Loucy (cell line): ENCODE results near the gene MEGF6.

Source experiments
- H2AFZ ChIP-seq: fragments of 200-600 bp; sonication (generic); 2 replicates; pipeline ENCODE4 v1.6.0; 2016; ENCODE audit warnings: antibody characterized with exemption, mild to moderate bottlenecking, low read length, moderate library complexity
- H3F3A ChIP-seq: fragments of 200-600 bp; 2 replicates; pipeline ENCODE4 v1.6.0; 2016; ENCODE audit warnings: antibody characterized with exemption, low read depth, mild to moderate bottlenecking
- H3K27me3 ChIP-seq: fragments of 200-600 bp; sonication (generic); 2 replicates; pipeline ENCODE4 v1.6.1; 2014; ENCODE audit warnings: low read length, mild to moderate bottlenecking; ENCODE audit not compliant: insufficient read depth, poor library complexity, severe bottlenecking
- H3K36me3 ChIP-seq: fragments of 200-600 bp; sonication (generic); 2 replicates; pipeline ENCODE4 v1.6.1; 2016; ENCODE audit warnings: low read length; ENCODE audit not compliant: insufficient read depth
- H3K4me1 ChIP-seq: fragments of 200-600 bp; sonication (generic); 2 replicates; pipeline ENCODE4 v1.5.1; 2014; ENCODE audit warnings: low read length, mild to moderate bottlenecking; ENCODE audit not compliant: insufficient read depth, poor library complexity, severe bottlenecking
- H3K4me2 ChIP-seq: fragments of 200-600 bp; sonication (generic); 2 replicates; pipeline ENCODE4 v1.6.0; 2014; ENCODE audit warnings: antibody characterized with exemption, low read length, low read depth, mild to moderate bottlenecking; ENCODE audit not compliant: poor library complexity, severe bottlenecking
- H3K4me3 ChIP-seq: fragments of 200-600 bp; sonication (generic); 2 replicates; pipeline ENCODE4 v1.5.1; 2014; ENCODE audit warnings: low read length, mild to moderate bottlenecking, mixed read lengths; ENCODE audit not compliant: poor library complexity, severe bottlenecking
- H3K79me2 ChIP-seq: fragments of 200-600 bp; sonication (generic); 2 replicates; pipeline ENCODE4 v1.6.1; 2014; ENCODE audit warnings: low read length; ENCODE audit not compliant: insufficient read depth
- H3K9ac ChIP-seq: fragments of 200-600 bp; sonication (generic); 2 replicates; pipeline ENCODE4 v1.6.0; 2014; ENCODE audit warnings: mild to moderate bottlenecking, low read depth, low read length, moderate library complexity; ENCODE audit not compliant: poor library complexity, severe bottlenecking
- H3K9me2 ChIP-seq: fragments of 200-600 bp; sonication (generic); replicated peaks from 2 replicates; pipeline ENCODE4 v1.6.1; 2016; ENCODE audit warnings: low read depth, low read length, mixed read lengths
- H3K9me3 ChIP-seq: fragments of 200-600 bp; sonication (generic); 2 replicates; pipeline ENCODE4 v1.6.1; 2014; ENCODE audit warnings: mild to moderate bottlenecking, antibody characterized with exemption, low read length, low read depth; ENCODE audit not compliant: insufficient read depth
- H4K20me1 ChIP-seq: fragments of 200-600 bp; sonication (generic); 2 replicates; pipeline ENCODE4 v1.6.0; 2014; ENCODE audit warnings: antibody characterized with exemption, low read length, mild to moderate bottlenecking; ENCODE audit not compliant: insufficient read depth, poor library complexity, severe bottlenecking
- CTCF ChIP-seq: fragments of 200-600 bp; sonication (generic); conservative IDR thresholded peaks from 2 replicates; pipeline ENCODE4 v1.5.1; 2014; ENCODE audit warnings: mild to moderate bottlenecking, antibody characterized with exemption, low read length
- EZH2phosphoT487 ChIP-seq: fragments of 200-600 bp; IDR thresholded peaks from 2 replicates; pipeline ENCODE4 v1.6.1; 2018; ENCODE audit warnings: antibody characterized with exemption, mild to moderate bottlenecking, moderate library complexity, borderline replicate concordance

MEGF6 gene

GRCh38 chr1:3599816-3600215 is 11.5 kb downstream of the MEGF6 start:
- peaks cover 38% of the 10 kb centered on the region for H3K4me1 ChIP-seq
- H3K9me3 ChIP-seq = no peaks in the 10 kb centered on the region
- no peaks in the 10 kb centered on the region for H3K9me2 ChIP-seq
- H3K4me3 ChIP-seq = peak overlapping the region; percentile 63
- no peak for TF ChIP-seq EZH2phosphoT487
- no peak for TF ChIP-seq CTCF
- peak overlapping the region; percentile 72 for H3K9ac ChIP-seq
- no peaks in the 10 kb centered on the region for H4K20me1 ChIP-seq
- H3K27me3 ChIP-seq = no peaks in the 10 kb centered on the region
- H3K4me2 ChIP-seq = peak overlapping the region; percentile 54
- H3K79me2 ChIP-seq = peaks cover 20% of the 10 kb centered on the region; the same call in 1 of the 2 replicates
- H2AFZ ChIP-seq = no peak overlapping the region
- H3K36me3 ChIP-seq = no peaks in the 10 kb centered on the region
- no peaks in the 10 kb centered on the region for H3F3A ChIP-seq

- no peaks in the 10 kb centered on the region for H3K9me2 ChIP-seq
- no peaks in the 10 kb centered on the region for H3K27me3 ChIP-seq
- no peak for TF ChIP-seq CTCF
- TF ChIP-seq EZH2phosphoT487 = no peak
- H3K4me2 ChIP-seq = peak overlapping the region; percentile 54
- H3K9ac ChIP-seq = peak overlapping the region; percentile 72
- H3K4me3 ChIP-seq = peak overlapping the region; percentile 63
- no peak overlapping the region for H2AFZ ChIP-seq
- H3F3A ChIP-seq = no peaks in the 10 kb centered on the region
- peaks cover 20% of the 10 kb centered on the region; the same call in 1 of the 2 replicates for H3K79me2 ChIP-seq
- no peaks in the 10 kb centered on the region for H4K20me1 ChIP-seq
- H3K36me3 ChIP-seq = no peaks in the 10 kb centered on the region
- H3K9me3 ChIP-seq = no peaks in the 10 kb centered on the region
- H3K4me1 ChIP-seq = peaks cover 38% of the 10 kb centered on the region
Observed at GRCh38 chr1:3599286-3599811, 12.0 kb downstream of the MEGF6 start.

- no peaks in the 10 kb centered on the region for H3F3A ChIP-seq
- peak overlapping the region; percentile 54 for H3K4me2 ChIP-seq
- no peaks in the 10 kb centered on the region for H3K9me2 ChIP-seq
- H3K9ac ChIP-seq = peak overlapping the region; percentile 72
- TF ChIP-seq EZH2phosphoT487 = no peak
- no peak for TF ChIP-seq CTCF
- H3K4me3 ChIP-seq = peak overlapping the region; percentile 63
- peaks cover 20% of the 10 kb centered on the region; the same call in 1 of the 2 replicates for H3K79me2 ChIP-seq
- no peaks in the 10 kb centered on the region for H3K36me3 ChIP-seq
- H3K9me3 ChIP-seq = no peaks in the 10 kb centered on the region
- no peaks in the 10 kb centered on the region for H3K27me3 ChIP-seq
- peaks cover 40% of the 10 kb centered on the region for H3K4me1 ChIP-seq
- H4K20me1 ChIP-seq = no peaks in the 10 kb centered on the region
- H2AFZ ChIP-seq = no peak overlapping the region
Observed at GRCh38 chr1:3598522-3599285, 12.6 kb downstream of the MEGF6 start.
